ENCODE data around the gene CACYBP.

CACYBP gene

GRCh38 chr1:174975764-174976163, 24.0 kb upstream of the CACYBP start:
- no peak overlapping the region for H2AFZ ChIP-seq (ENCODE audit: low read depth)
- H4K20me1 ChIP-seq (ENCODE audit: insufficient read depth), result no peaks in the 10 kb centered on the region
- TF ChIP-seq, protein P1, sequence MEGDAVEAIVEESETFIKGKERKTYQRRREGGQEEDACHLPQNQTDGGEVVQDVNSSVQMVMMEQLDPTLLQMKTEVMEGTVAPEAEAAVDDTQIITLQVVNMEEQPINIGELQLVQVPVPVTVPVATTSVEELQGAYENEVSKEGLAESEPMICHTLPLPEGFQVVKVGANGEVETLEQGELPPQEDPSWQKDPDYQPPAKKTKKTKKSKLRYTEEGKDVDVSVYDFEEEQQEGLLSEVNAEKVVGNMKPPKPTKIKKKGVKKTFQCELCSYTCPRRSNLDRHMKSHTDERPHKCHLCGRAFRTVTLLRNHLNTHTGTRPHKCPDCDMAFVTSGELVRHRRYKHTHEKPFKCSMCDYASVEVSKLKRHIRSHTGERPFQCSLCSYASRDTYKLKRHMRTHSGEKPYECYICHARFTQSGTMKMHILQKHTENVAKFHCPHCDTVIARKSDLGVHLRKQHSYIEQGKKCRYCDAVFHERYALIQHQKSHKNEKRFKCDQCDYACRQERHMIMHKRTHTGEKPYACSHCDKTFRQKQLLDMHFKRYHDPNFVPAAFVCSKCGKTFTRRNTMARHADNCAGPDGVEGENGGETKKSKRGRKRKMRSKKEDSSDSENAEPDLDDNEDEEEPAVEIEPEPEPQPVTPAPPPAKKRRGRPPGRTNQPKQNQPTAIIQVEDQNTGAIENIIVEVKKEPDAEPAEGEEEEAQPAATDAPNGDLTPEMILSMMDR (conservative IDR thresholded peaks at IDR 0.05; ENCODE audit: low read depth, low read length), result no peak
- H3K4me2 ChIP-seq, result no peak overlapping the region
- H3K4me3 ChIP-seq (IDR thresholded peaks at IDR 0.05; ENCODE audit: insufficient read depth, low read depth, low read length), result no peak overlapping the region
- H3K27me3 ChIP-seq (ENCODE audit: insufficient read depth, low read depth), result no peaks in the 10 kb centered on the region
- H3K36me3 ChIP-seq (ENCODE audit: insufficient read depth), result no peaks in the 10 kb centered on the region
- H3K4me1 ChIP-seq (ENCODE audit: low read depth, poor library complexity, severe bottlenecking), result peaks cover 49% of the 10 kb centered on the region
- H3K79me2 ChIP-seq (ENCODE audit: insufficient read depth, low read depth), result no peaks in the 10 kb centered on the region
- H3K9ac ChIP-seq, result no peak overlapping the region
- no peak overlapping the region for H3K27ac ChIP-seq

DNA sequence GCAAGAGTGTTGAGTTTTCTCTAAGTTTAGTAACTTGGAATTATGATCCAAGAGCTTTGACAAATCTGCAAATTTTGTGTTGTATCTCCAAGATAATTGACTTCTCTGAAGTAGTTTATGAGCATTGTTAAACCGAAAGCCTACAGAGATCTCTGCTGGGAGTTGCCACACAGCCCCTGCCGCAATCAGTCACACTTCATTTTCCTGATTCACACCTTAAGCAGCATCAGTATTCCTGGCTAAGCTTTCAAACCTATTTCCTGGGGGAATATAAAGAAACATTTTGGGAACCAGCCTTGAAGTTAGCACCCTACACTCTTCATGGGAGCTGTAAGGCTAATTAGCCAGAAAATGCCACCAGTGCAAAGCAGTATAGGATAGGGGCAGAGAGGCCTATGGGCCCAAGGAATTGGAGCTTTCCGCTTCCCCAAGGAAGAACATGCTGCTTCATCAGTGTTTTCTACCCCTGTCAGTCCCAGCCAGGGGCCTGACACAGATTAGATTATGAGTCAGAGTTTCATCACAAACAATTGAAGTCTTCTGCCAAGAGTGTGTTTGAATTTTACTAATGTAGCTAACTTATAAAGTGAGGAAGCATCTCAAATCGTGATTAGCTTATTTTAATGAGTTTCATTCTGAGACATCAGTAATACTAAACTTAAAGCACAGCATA, 23.2 kb upstream of the CACYBP start:
- no peak overlapping the region for H3K27ac ChIP-seq
- no peak overlapping the region for H2AFZ ChIP-seq (ENCODE audit: low read depth)
- TF ChIP-seq, protein P1 (conservative IDR thresholded peaks at IDR 0.05; ENCODE audit: low read depth, low read length), result no peak
- H4K20me1 ChIP-seq (ENCODE audit: insufficient read depth), result no peaks in the 10 kb centered on the region
- no peak overlapping the region for H3K4me2 ChIP-seq
- no peaks in the 10 kb centered on the region for H3K27me3 ChIP-seq (ENCODE audit: insufficient read depth, low read depth)
- peaks cover 41% of the 10 kb centered on the region for H3K4me1 ChIP-seq (ENCODE audit: low read depth, poor library complexity, severe bottlenecking)
- H3K79me2 ChIP-seq (ENCODE audit: insufficient read depth, low read depth), result no peaks in the 10 kb centered on the region
- no peak overlapping the region for H3K4me3 ChIP-seq (IDR thresholded peaks at IDR 0.05; ENCODE audit: insufficient read depth, low read depth, low read length)
- H3K36me3 ChIP-seq (ENCODE audit: insufficient read depth), result no peaks in the 10 kb centered on the region
- H3K9ac ChIP-seq, result no peak overlapping the region

GRCh38 chr1:174982971-174983689, 16.6 kb upstream of the CACYBP start:
- Histone ChIP-seq H3K4me3 (IDR thresholded peaks at IDR 0.05; ENCODE audit: insufficient read depth, low read depth, low read length) (no peak overlapping the region), H3K27ac (no peak overlapping the region), H3K4me2 (no peak overlapping the region), H2AFZ (ENCODE audit: low read depth) (no peak overlapping the region), H3K27me3 (ENCODE audit: insufficient read depth, low read depth) (no peaks in the 10 kb centered on the region), H4K20me1 (ENCODE audit: insufficient read depth) (no peaks in the 10 kb centered on the region), H3K4me1 (ENCODE audit: low read depth, poor library complexity, severe bottlenecking) (peaks cover 25% of the 10 kb centered on the region), H3K79me2 (ENCODE audit: insufficient read depth, low read depth) (no peaks in the 10 kb centered on the region), H3K36me3 (ENCODE audit: insufficient read depth) (peaks cover 4% of the 10 kb centered on the region; the same call in 1 of the 2 replicates), H3K9ac (no peak overlapping the region)
- TF ChIP-seq, protein P1 (conservative IDR thresholded peaks at IDR 0.05; ENCODE audit: low read depth, low read length), result peak; percentile 97

GRCh38 chr1:174984952-174985351, 14.8 kb upstream of the CACYBP start:
- no peak overlapping the region for H3K9ac ChIP-seq
- H3K4me3 ChIP-seq (IDR thresholded peaks at IDR 0.05; ENCODE audit: insufficient read depth, low read depth, low read length), result no peak overlapping the region
- no peak overlapping the region for H3K27ac ChIP-seq
- H3K27me3 ChIP-seq (ENCODE audit: insufficient read depth, low read depth), result no peaks in the 10 kb centered on the region
- peaks cover 4% of the 10 kb centered on the region; the same call in 1 of the 2 replicates for H3K36me3 ChIP-seq (ENCODE audit: insufficient read depth)
- H3K4me1 ChIP-seq (ENCODE audit: low read depth, poor library complexity, severe bottlenecking), result peaks cover 43% of the 10 kb centered on the region
- no peak overlapping the region for H2AFZ ChIP-seq (ENCODE audit: low read depth)
- no peak overlapping the region for H3K4me2 ChIP-seq
- no peaks in the 10 kb centered on the region for H4K20me1 ChIP-seq (ENCODE audit: insufficient read depth)
- H3K79me2 ChIP-seq (ENCODE audit: insufficient read depth, low read depth), result no peaks in the 10 kb centered on the region
- TF ChIP-seq, protein P1 (conservative IDR thresholded peaks at IDR 0.05; ENCODE audit: low read depth, low read length), result no peak
